Gastrocnemius medialis (tissue), 4 donors: ENCODE results near the gene IGF2BP1.

Experiments
- CTCF ChIP-seq, 5 experiments: fragments of 450-650 bp in 3 of 5; fragments of 200-600 bp in 2 of 5; sonication (generic) in 2 of 5; IDR thresholded peaks in 4 of 5; conservative IDR thresholded peaks in 1 of 5; 1 replicate in 4 of 5; 2 replicates in 1 of 5; pipeline ENCODE4 v1.5.1; 2016 to 2019; ENCODE audit warnings: antibody characterized with exemption in 5 of 5, mild to moderate bottlenecking in 3 of 5, moderate library complexity in 3 of 5
- POLR2A ChIP-seq, 2 donors: fragments of 450-650 bp; IDR thresholded peaks; one replicate each; pipeline ENCODE4 v1.6.1; 2017; ENCODE audit warnings: antibody characterized with exemption in 2 of 2, mild to moderate bottlenecking in 2 of 2, moderate library complexity in 2 of 2

GRCh38 chr17:49069585-49070273 is 72.5 kb downstream of the IGF2BP1 start:
- TF ChIP-seq CTCF (IDR thresholded peaks at IDR 0.05 in 4 of 5, conservative IDR thresholded peaks at IDR 0.05 in 1 of 5): no peak
- TF ChIP-seq POLR2A (IDR thresholded peaks at IDR 0.05): no peak
